Neural crest cell (in vitro differentiated cells): ENCODE results near the gene HPGD. TPM values are rescaled to one million over a fixed set of nuclear protein-coding genes. Genes with fewer than 3 reads are reported as not detected.

Experiments used
- DNase-seq: peaks from one replicate; pipeline ENCODE4 v3.0.0; 2021; ENCODE audit warnings: low read depth, mixed read lengths, low spot score
- H3K27ac Mint-ChIP-seq: one replicate; pipeline ENCODE4 v1.8.0; 2021; ENCODE audit warnings: mild to moderate bottlenecking, mixed read lengths; ENCODE audit not compliant: unreplicated experiment
- H3K27me3 Mint-ChIP-seq: 2 replicates; pipeline ENCODE4 v1.8.0; 2021; ENCODE audit warnings: low read depth, mild to moderate bottlenecking, mixed read lengths
- H3K36me3 Mint-ChIP-seq: 2 replicates; pipeline ENCODE4 v1.8.0; 2021; ENCODE audit warnings: low read depth, mild to moderate bottlenecking, mixed read lengths
- H3K4me1 Mint-ChIP-seq: 2 replicates; pipeline ENCODE4 v1.8.0; 2021; ENCODE audit warnings: mixed read lengths
- H3K4me3 Mint-ChIP-seq: one replicate; pipeline ENCODE4 v1.8.0; 2021; ENCODE audit warnings: mild to moderate bottlenecking, mixed read lengths
- H3K9me3 Mint-ChIP-seq: 2 replicates; pipeline ENCODE4 v1.8.0; 2021; ENCODE audit warnings: mixed read lengths
- CTCF ChIP-seq: fragments of 200-600 bp; sonication (generic); conservative IDR thresholded peaks from 2 replicates; pipeline ENCODE4 v1.5.0; 2021; ENCODE audit warnings: antibody characterized with exemption, mild to moderate bottlenecking
- total RNA-seq: library from RNA; stranded (reverse); gene quantifications from 2 replicates; pipeline ENCODE4 v1.2.1, GENCODE V29; 2021

The HPGD gene
- total RNA-seq, 1 donor from 2014 or later = not detected

DNA sequence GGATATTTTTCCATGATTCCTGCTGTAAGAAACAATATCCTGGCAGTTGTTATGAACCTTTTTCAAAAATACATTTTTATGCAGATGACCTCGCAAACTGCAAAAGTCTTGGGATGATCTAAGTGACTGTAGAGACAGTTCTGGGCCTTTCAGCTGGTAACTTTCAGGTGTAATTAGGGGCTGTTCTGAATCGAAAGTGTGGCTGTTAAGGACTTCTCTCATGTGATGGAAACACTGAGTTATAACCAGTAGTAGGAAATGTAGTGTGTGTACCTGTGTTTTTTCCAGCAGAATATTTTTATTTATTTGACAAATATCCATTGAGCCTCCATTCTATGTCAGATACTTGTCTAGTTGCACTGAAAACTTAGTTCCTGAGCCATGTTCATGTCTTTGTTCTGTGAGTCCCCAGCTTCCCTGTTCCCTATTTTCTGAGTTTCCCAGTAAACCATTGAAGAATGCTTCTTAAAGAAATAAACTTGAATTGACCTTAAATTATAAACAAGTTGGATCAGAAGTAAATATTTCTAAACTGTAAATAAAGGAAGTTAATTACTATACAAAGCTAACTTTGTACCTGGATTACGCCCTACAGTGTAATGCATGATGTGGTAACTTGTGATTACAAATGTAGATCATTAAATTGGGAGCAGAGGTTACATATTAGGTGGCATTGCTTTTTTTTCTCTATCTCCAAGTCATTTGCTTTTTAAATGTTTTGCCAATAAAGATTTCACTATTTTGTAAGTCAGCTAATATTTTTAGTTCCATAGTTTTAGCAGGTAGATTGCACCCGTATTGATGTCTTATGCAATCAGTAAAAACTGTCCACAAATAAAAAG, 33.7 kb upstream of the HPGD start:
- H3K4me1 Mint-ChIP-seq = no peaks in the 10 kb centered on the region
- H3K27me3 Mint-ChIP-seq = no peaks in the 10 kb centered on the region
- H3K9me3 Mint-ChIP-seq = peaks cover 2% of the 10 kb centered on the region
- no peak overlapping the region for H3K27ac Mint-ChIP-seq
- DNase-seq = no peak
- H3K36me3 Mint-ChIP-seq = no peaks in the 10 kb centered on the region
- no peak for TF ChIP-seq CTCF
- H3K4me3 Mint-ChIP-seq = no peak overlapping the region

- DNase-seq = no peak
- Mint-ChIP-seq H3K4me3 (no peak overlapping the region), H3K27ac (no peak overlapping the region), H3K4me1 (no peaks in the 10 kb centered on the region), H3K9me3 (peaks cover 2% of the 10 kb centered on the region), H3K36me3 (no peaks in the 10 kb centered on the region), H3K27me3 (no peaks in the 10 kb centered on the region)
- TF ChIP-seq CTCF = no peak
Observed at GRCh38 chr4:174554231-174554728, 32.0 kb upstream of the HPGD start.

DNA sequence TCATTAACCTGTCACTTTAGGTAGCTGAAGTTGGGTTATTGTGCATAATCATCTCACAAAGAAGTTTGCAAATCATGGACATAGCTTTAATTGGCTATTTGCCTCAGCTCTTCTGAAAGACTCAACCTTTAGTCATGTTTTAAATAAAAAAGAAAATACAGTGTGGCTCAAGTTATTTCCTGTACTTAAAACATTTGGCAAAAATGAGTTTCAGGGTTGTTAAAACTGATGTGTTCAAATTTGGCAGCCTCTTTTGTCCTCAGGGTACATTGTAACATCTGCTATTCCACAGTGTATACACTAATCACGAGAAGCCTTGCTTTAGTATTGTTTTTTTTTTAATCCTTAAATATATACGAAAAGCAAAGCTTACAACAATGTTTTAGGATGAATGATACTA, 31.5 kb upstream of the HPGD start:
- H3K9me3 Mint-ChIP-seq = peaks cover 2% of the 10 kb centered on the region
- DNase-seq = no peak
- H3K27ac Mint-ChIP-seq = no peak overlapping the region
- TF ChIP-seq CTCF = no peak
- H3K4me1 Mint-ChIP-seq = no peaks in the 10 kb centered on the region
- no peaks in the 10 kb centered on the region for H3K36me3 Mint-ChIP-seq
- no peak overlapping the region for H3K4me3 Mint-ChIP-seq
- no peaks in the 10 kb centered on the region for H3K27me3 Mint-ChIP-seq

- no peak for DNase-seq
- no peaks in the 10 kb centered on the region for H3K36me3 Mint-ChIP-seq
- H3K27me3 Mint-ChIP-seq = no peaks in the 10 kb centered on the region
- no peak overlapping the region for H3K27ac Mint-ChIP-seq
- no peak for TF ChIP-seq CTCF
- H3K9me3 Mint-ChIP-seq = peaks cover 2% of the 10 kb centered on the region
- H3K4me3 Mint-ChIP-seq = no peak overlapping the region
- H3K4me1 Mint-ChIP-seq = no peaks in the 10 kb centered on the region
Observed at GRCh38 chr4:174553031-174553430, 30.7 kb upstream of the HPGD start.

- Mint-ChIP-seq H3K27me3 (no peaks in the 10 kb centered on the region), H3K36me3 (no peaks in the 10 kb centered on the region), H3K9me3 (peaks cover 4% of the 10 kb centered on the region), H3K27ac (no peak overlapping the region), H3K4me3 (no peak overlapping the region), H3K4me1 (no peaks in the 10 kb centered on the region)
- no peak for TF ChIP-seq CTCF
- no peak for DNase-seq
Observed at GRCh38 chr4:174550541-174550940, 28.3 kb upstream of the HPGD start.
